HEK293 (cell line): ENCODE results near the gene DHX38.

ENCODE experiments used
- CTCF ChIA-PET: fragments of 350-600 bp; formaldehyde crosslinking; extraction: SDS; loops from one replicate; lab custom pipeline; 2021; ENCODE audit warnings: antibody characterized with exemption; lab: Yijun Ruan, JAX
- POLR2A ChIA-PET: fragments of 300-600 bp; formaldehyde crosslinking; extraction: SDS; loops from one replicate; lab custom pipeline; 2020; ENCODE audit warnings: antibody characterized with exemption, inconsistent platforms; lab: Yijun Ruan, JAX
- H3K27ac ChIP-seq: fragments of 200-500 bp; sonication (Bioruptor generic); 2 replicates; pipeline ENCODE4 v1.5.1; 2014; ENCODE audit warnings: low read depth, low read length, control low read depth, inconsistent platforms; ENCODE audit errors: extremely low read depth
- H3K36me3 ChIP-seq, 2 experiments: fragments of 200-500 bp in 1 of 2; sonication (Bioruptor generic) in 1 of 2; 1 replicate in 1 of 2; 2 replicates in 1 of 2; pipeline ENCODE4 v1.5.1; 2014 to 2017; ENCODE audit warnings: inconsistent platforms in 2 of 2, low read length in 2 of 2; ENCODE audit not compliant: control insufficient read depth in 2 of 2, insufficient read depth in 1 of 2
- H3K4me1 ChIP-seq: fragments of 200-500 bp; sonication (Bioruptor generic); 2 replicates; pipeline ENCODE4 v1.5.1; 2014; ENCODE audit warnings: mild to moderate bottlenecking, low read length, inconsistent platforms; ENCODE audit not compliant: control insufficient read depth, insufficient read depth
- H3K4me3 ChIP-seq: 2 replicates; pipeline ENCODE4 v1.5.1; 2011; ENCODE audit warnings: low read depth, mild to moderate bottlenecking, control low read depth, low read length, moderate library complexity
- H3K9me3 ChIP-seq: fragments of 200-500 bp; sonication (Bioruptor generic); 2 replicates; pipeline ENCODE4 v1.5.1; 2014; ENCODE audit warnings: low read depth, low read length, inconsistent platforms; ENCODE audit not compliant: control insufficient read depth, insufficient read depth
- AEBP2 ChIP-seq: fragments of 450-650 bp; formaldehyde crosslinking; IDR thresholded peaks from 2 replicates; pipeline ENCODE4 v1.5.1; 2016; ENCODE audit warnings: missing biosample characterization, missing genetic modification characterization, borderline replicate concordance
- BCL11A ChIP-seq: fragments of 450-650 bp; formaldehyde crosslinking; IDR thresholded peaks from 2 replicates; pipeline ENCODE4 v1.5.1; 2016; ENCODE audit warnings: low read depth, missing biosample characterization, missing genetic modification characterization
- HOXA7 ChIP-seq: sonication (generic); formaldehyde crosslinking; IDR thresholded peaks from 2 replicates; pipeline ENCODE4 v1.8.1; 2022; ENCODE audit warnings: missing genetic modification reagents, borderline replicate concordance
- KLF1 ChIP-seq: fragments of 450-650 bp; formaldehyde crosslinking; IDR thresholded peaks from 2 replicates; pipeline ENCODE4 v1.5.1; 2016; ENCODE audit warnings: missing biosample characterization, missing genetic modification characterization
- KLF17 ChIP-seq: fragments of 450-650 bp; formaldehyde crosslinking; IDR thresholded peaks from 2 replicates; pipeline ENCODE4 v1.5.1; 2016; ENCODE audit warnings: missing biosample characterization, missing genetic modification characterization
- KLF8 ChIP-seq: fragments of 450-650 bp; formaldehyde crosslinking; IDR thresholded peaks from 2 replicates; pipeline ENCODE4 v1.5.1; 2016; ENCODE audit warnings: missing biosample characterization, missing genetic modification characterization
- MZF1 ChIP-seq: fragments of 450-650 bp; formaldehyde crosslinking; IDR thresholded peaks from 2 replicates; pipeline ENCODE4 v1.5.1; 2017; ENCODE audit warnings: missing biosample characterization, missing genetic modification characterization, borderline replicate concordance
- REPIN1 ChIP-seq: fragments of 450-650 bp; formaldehyde crosslinking; IDR thresholded peaks from 2 replicates; pipeline ENCODE4 v1.5.1; 2017; ENCODE audit warnings: missing biosample characterization, missing genetic modification characterization, low read depth
- SCRT1 ChIP-seq: fragments of 450-650 bp; formaldehyde crosslinking; IDR thresholded peaks from 2 replicates; pipeline ENCODE4 v1.5.1; 2016; ENCODE audit warnings: missing biosample characterization, missing genetic modification characterization, borderline replicate concordance
- ZBTB1 ChIP-seq: fragments of 450-650 bp; formaldehyde crosslinking; IDR thresholded peaks from 2 replicates; pipeline ENCODE4 v1.5.1; 2016; ENCODE audit warnings: missing biosample characterization, missing genetic modification characterization
- ZFP37 ChIP-seq: fragments of 450-650 bp; formaldehyde crosslinking; IDR thresholded peaks from 2 replicates; pipeline ENCODE4 v1.5.1; 2016; ENCODE audit warnings: missing biosample characterization, missing genetic modification characterization
- ZFP41 ChIP-seq: fragments of 450-650 bp; formaldehyde crosslinking; IDR thresholded peaks from 2 replicates; pipeline ENCODE4 v1.5.1; 2016; ENCODE audit warnings: missing biosample characterization, missing genetic modification characterization, borderline replicate concordance
- ZNF114 ChIP-seq: fragments of 450-650 bp; formaldehyde crosslinking; IDR thresholded peaks from 2 replicates; pipeline ENCODE4 v1.5.0; 2017; ENCODE audit warnings: missing biosample characterization, missing genetic modification characterization
- ZNF155 ChIP-seq: fragments of 450-650 bp; formaldehyde crosslinking; IDR thresholded peaks from 2 replicates; pipeline ENCODE4 v1.5.1; 2016; ENCODE audit warnings: missing biosample characterization, missing genetic modification characterization
- ZNF16 ChIP-seq: fragments of 450-650 bp; formaldehyde crosslinking; IDR thresholded peaks from 2 replicates; pipeline ENCODE4 v1.5.1; 2016; ENCODE audit warnings: low read depth, missing biosample characterization, missing genetic modification characterization
- ZNF221 ChIP-seq: fragments of 450-650 bp; formaldehyde crosslinking; IDR thresholded peaks from 2 replicates; pipeline ENCODE4 v1.5.1; 2017; ENCODE audit warnings: missing biosample characterization, missing genetic modification characterization, borderline replicate concordance
- ZNF416 ChIP-seq: fragments of 450-650 bp; formaldehyde crosslinking; IDR thresholded peaks from 2 replicates; pipeline ENCODE4 v1.5.1; 2016; ENCODE audit warnings: missing biosample characterization, missing genetic modification characterization
- ZNF510 ChIP-seq: fragments of 450-650 bp; formaldehyde crosslinking; IDR thresholded peaks from 2 replicates; pipeline ENCODE4 v1.5.1; 2018; ENCODE audit warnings: mild to moderate bottlenecking, missing genetic modification characterization, missing biosample characterization; ENCODE audit not compliant: insufficient replicate concordance
- ZNF580 ChIP-seq: fragments of 450-650 bp; formaldehyde crosslinking; IDR thresholded peaks from 2 replicates; pipeline ENCODE4 v1.5.1; 2016; ENCODE audit warnings: missing biosample characterization, missing genetic modification characterization
- ZNF596 ChIP-seq: fragments of 450-650 bp; IDR thresholded peaks from 2 replicates; pipeline ENCODE4 v1.5.0; 2018; ENCODE audit warnings: missing biosample characterization, mild to moderate bottlenecking, missing genetic modification characterization, moderate library complexity
- ZNF664 ChIP-seq: fragments of 450-650 bp; formaldehyde crosslinking; IDR thresholded peaks from 2 replicates; pipeline ENCODE4 v1.5.1; 2016; ENCODE audit warnings: missing biosample characterization, missing genetic modification characterization
- ZNF747 ChIP-seq: fragments of 450-650 bp; formaldehyde crosslinking; IDR thresholded peaks from 2 replicates; pipeline ENCODE4 v1.5.1; 2016; ENCODE audit warnings: missing biosample characterization, missing genetic modification characterization
- ZNF76 ChIP-seq: fragments of 450-650 bp; formaldehyde crosslinking; IDR thresholded peaks from 2 replicates; pipeline ENCODE4; 2016; ENCODE audit warnings: low read depth, missing biosample characterization, missing genetic modification characterization, borderline replicate concordance
- TF ChIP-seq, protein P1 (sequence below): fragments of 450-650 bp; formaldehyde crosslinking; conservative IDR thresholded peaks from 2 replicates; pipeline ENCODE4 v1.5.1; 2016; ENCODE audit warnings: low read depth, missing biosample characterization, missing genetic modification characterization
- TF ChIP-seq, protein P2 (sequence below): fragments of 450-650 bp; formaldehyde crosslinking; IDR thresholded peaks from 2 replicates; pipeline ENCODE4 v1.5.1; 2016; ENCODE audit warnings: missing biosample characterization, missing genetic modification characterization, low read depth

Gene DHX38

DNA sequence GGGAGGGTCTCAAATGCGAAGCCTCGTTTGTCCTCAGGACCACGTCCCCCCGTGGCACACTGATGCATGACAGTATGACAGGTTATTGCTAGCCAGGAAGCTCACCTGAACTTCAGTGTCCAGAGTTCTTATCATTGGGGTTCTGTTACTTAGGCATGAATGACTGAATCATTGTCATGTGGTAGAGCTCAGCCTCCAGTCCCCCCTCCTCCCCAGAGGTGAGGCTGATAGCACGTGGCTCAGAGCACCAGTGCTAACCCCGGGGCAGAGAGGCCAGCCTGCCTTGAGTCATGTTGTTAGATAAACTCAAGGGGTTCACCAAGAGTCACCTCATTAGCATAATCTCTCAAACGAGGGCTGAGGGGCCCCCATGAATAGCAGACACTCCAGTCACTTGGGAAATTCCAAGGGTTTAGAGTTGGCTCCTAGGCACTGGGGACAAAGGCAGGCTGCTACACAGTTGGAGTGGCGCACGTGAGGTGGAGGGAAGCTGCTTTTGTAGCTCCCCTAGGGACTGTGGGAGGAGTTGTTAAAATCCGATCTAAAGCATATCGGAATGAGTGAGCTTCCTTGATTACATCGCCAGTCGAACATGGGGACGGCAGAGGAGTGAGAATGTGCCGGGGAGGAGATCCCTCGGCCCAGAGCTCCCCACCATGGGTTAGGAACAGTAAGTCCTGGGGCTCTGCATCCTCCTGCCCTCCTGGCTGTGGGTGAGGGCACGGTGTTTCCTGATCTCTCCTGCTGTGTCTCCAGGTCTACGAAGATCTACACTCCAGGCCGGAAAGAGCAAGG is 18.2 kb downstream of the DHX38 start:
- CTCF ChIA-PET = interaction anchor here (0.5 to 1.1 kb wide), 3 partner anchors 17 to 860 kb away, joined by 3 read pairs; no protein-coding TSS in a partner anchor
- TF ChIP-seq ZNF16 (tag by site-specific recombination) (no peak), MZF1 (tag by site-specific recombination) (no peak), REPIN1 (tag by site-specific recombination) (no peak), HOXA7 (CRISPR knock-in tag) (no peak), KLF17 (no peak), ZNF155 (no peak), BCL11A (no peak), ZNF76 (tag by site-specific recombination) (no peak), ZBTB1 (tag by site-specific recombination) (no peak), AEBP2 (tag by site-specific recombination) (no peak)
- TF ChIP-seq, protein P1, sequence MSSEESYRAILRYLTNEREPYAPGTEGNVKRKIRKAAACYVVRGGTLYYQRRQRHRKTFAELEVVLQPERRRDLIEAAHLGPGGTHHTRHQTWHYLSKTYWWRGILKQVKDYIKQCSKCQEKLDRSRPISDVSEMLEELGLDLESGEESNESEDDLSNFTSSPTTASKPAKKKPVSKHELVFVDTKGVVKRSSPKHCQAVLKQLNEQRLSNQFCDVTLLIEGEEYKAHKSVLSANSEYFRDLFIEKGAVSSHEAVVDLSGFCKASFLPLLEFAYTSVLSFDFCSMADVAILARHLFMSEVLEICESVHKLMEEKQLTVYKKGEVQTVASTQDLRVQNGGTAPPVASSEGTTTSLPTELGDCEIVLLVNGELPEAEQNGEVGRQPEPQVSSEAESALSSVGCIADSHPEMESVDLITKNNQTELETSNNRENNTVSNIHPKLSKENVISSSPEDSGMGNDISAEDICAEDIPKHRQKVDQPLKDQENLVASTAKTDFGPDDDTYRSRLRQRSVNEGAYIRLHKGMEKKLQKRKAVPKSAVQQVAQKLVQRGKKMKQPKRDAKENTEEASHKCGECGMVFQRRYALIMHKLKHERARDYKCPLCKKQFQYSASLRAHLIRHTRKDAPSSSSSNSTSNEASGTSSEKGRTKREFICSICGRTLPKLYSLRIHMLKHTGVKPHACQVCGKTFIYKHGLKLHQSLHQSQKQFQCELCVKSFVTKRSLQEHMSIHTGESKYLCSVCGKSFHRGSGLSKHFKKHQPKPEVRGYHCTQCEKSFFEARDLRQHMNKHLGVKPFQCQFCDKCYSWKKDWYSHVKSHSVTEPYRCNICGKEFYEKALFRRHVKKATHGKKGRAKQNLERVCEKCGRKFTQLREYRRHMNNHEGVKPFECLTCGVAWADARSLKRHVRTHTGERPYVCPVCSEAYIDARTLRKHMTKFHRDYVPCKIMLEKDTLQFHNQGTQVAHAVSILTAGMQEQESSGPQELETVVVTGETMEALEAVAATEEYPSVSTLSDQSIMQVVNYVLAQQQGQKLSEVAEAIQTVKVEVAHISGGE (tag by site-specific recombination) = no peak
- Histone ChIP-seq H3K36me3 (peaks cover 2 to 68% of the 10 kb centered on the region in 2 experiments; a peak in 2 of 3 replicates), H3K4me3 (no peak overlapping the region), H3K9me3 (no peaks in the 10 kb centered on the region), H3K27ac (no peak overlapping the region), H3K4me1 (no peaks in the 10 kb centered on the region)
- POLR2A ChIA-PET = no interaction called here

- ChIA-PET CTCF (interaction anchor here (1.1 kb wide), 1 partner anchor 18 kb away, joined by 3 read pairs; no protein-coding TSS in a partner anchor), POLR2A (no interaction called here)
- TF ChIP-seq, protein P2, sequence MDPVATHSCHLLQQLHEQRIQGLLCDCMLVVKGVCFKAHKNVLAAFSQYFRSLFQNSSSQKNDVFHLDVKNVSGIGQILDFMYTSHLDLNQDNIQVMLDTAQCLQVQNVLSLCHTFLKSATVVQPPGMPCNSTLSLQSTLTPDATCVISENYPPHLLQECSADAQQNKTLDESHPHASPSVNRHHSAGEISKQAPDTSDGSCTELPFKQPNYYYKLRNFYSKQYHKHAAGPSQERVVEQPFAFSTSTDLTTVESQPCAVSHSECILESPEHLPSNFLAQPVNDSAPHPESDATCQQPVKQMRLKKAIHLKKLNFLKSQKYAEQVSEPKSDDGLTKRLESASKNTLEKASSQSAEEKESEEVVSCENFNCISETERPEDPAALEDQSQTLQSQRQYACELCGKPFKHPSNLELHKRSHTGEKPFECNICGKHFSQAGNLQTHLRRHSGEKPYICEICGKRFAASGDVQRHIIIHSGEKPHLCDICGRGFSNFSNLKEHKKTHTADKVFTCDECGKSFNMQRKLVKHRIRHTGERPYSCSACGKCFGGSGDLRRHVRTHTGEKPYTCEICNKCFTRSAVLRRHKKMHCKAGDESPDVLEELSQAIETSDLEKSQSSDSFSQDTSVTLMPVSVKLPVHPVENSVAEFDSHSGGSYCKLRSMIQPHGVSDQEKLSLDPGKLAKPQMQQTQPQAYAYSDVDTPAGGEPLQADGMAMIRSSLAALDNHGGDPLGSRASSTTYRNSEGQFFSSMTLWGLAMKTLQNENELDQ (tag by site-specific recombination) = no peak
- TF ChIP-seq ZNF580 (no peak), ZFP37 (no peak), ZNF221 (tag by site-specific recombination) (no peak), ZNF747 (tag by site-specific recombination) (no peak), ZNF155 (no peak), ZNF596 (tag by site-specific recombination) (no peak), KLF8 (no peak), SCRT1 (tag by site-specific recombination) (no peak), ZNF114 (tag by site-specific recombination) (no peak), KLF1 (tag by site-specific recombination) (no peak), ZNF416 (no peak), ZNF510 (tag by site-specific recombination) (no peak), ZNF664 (tag by site-specific recombination) (no peak), ZFP41 (tag by site-specific recombination) (no peak)
These were observed 18.8 kb downstream of the DHX38 start for GRCh38 chr16:72112452-72112792.

More at GRCh38 chr16:72112452-72112792, 18.8 kb downstream of the DHX38 start:
- no peak overlapping the region for H3K4me3 ChIP-seq
- no peaks in the 10 kb centered on the region for H3K4me1 ChIP-seq
- H3K36me3 ChIP-seq = peaks cover 0 to 62% of the 10 kb centered on the region in 2 experiments; a peak in 1 of 3 replicates
- no peaks in the 10 kb centered on the region for H3K9me3 ChIP-seq
- no peak overlapping the region for H3K27ac ChIP-seq
